Measurements from ENCODE around the gene PARP8.

Gene PARP8

DNA sequence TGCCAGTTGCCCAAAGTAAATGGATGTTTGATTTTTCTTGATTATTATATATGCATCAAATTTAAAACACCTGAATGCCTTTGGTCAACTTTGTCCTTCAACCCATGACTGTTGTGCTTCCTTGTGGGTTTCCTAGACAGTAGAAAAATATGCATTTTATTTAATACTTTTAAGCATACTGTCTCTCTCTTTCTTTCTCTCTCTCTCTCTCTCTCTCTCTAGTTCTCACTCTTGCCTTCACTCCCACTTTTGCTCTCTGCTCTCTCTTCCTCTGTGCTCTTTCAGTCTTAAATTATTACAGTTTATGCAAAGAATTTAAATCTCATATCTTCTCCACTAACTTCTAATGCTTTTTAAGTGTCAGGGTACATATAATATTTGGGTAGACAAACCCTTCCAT, 173.0 kb downstream of the PARP8 start:
- Histone ChIP-seq H2AFZ (ENCODE audit: low read depth, low read length) (no peak overlapping the region), H3K79me2 (ENCODE audit: insufficient read depth, low read length) (no peaks in the 10 kb centered on the region), H3K27ac (ENCODE audit: low read length) (no peak overlapping the region), H3K9me3 (ENCODE audit: insufficient read depth, low read length, severe bottlenecking) (no peaks in the 10 kb centered on the region), H3K9ac (ENCODE audit: low read depth, low read length) (no peak overlapping the region), H3K36me3 (ENCODE audit: insufficient read depth, low read length) (peaks cover 66% of the 10 kb centered on the region), H4K20me1 (ENCODE audit: insufficient read depth, low read length) (no peaks in the 10 kb centered on the region), H3K4me2 (ENCODE audit: insufficient read depth, low read length) (no peak overlapping the region), H3K4me3 (ENCODE audit: low read depth in 1 of 2, low read length in 2 of 2) (no peak overlapping the region), H3K4me1 (ENCODE audit: insufficient read depth, low read length) (no peaks in the 10 kb centered on the region), H3K27me3 (ENCODE audit: insufficient read depth, low read length, poor library complexity) (no peaks in the 10 kb centered on the region)
- no peak for DNase-seq
- ATAC-seq (ENCODE audit: insufficient read depth, low read depth), result no peak
- TF ChIP-seq CTCF (IDR thresholded peaks at IDR 0.05; ENCODE audit: borderline replicate concordance, extremely low read depth, low read length, poor library complexity, severe bottlenecking) (no peak), EZH2 (IDR thresholded peaks at IDR 0.05; ENCODE audit: borderline replicate concordance, low read depth, low read length, severe bottlenecking) (no peak)

GRCh38 chr5:50843091-50843490, 176.7 kb downstream of the PARP8 start:
- no peaks in the 10 kb centered on the region for H3K79me2 ChIP-seq (ENCODE audit: insufficient read depth, low read length)
- DNase-seq, result no peak

GRCh38 chr5:50846261-50846660, 179.8 kb downstream of the PARP8 start:
- Histone ChIP-seq H2AFZ (ENCODE audit: low read depth, low read length) (no peak overlapping the region), H3K27me3 (ENCODE audit: insufficient read depth, low read length, poor library complexity) (no peaks in the 10 kb centered on the region), H4K20me1 (ENCODE audit: insufficient read depth, low read length) (no peaks in the 10 kb centered on the region), H3K4me3 (ENCODE audit: low read depth in 1 of 2, low read length in 2 of 2) (no peak overlapping the region), H3K27ac (ENCODE audit: low read length) (no peak overlapping the region), H3K79me2 (ENCODE audit: insufficient read depth, low read length) (no peaks in the 10 kb centered on the region), H3K9me3 (ENCODE audit: insufficient read depth, low read length, severe bottlenecking) (no peaks in the 10 kb centered on the region), H3K36me3 (ENCODE audit: insufficient read depth, low read length) (peaks cover 19% of the 10 kb centered on the region; the same call in 1 of the 2 replicates), H3K4me1 (ENCODE audit: insufficient read depth, low read length) (no peaks in the 10 kb centered on the region), H3K4me2 (ENCODE audit: insufficient read depth, low read length) (no peak overlapping the region), H3K9ac (ENCODE audit: low read depth, low read length) (no peak overlapping the region)
- ATAC-seq (ENCODE audit: insufficient read depth, low read depth), result no peak
- DNase-seq, result no peak
- no peak for TF ChIP-seq EZH2 (IDR thresholded peaks at IDR 0.05; ENCODE audit: borderline replicate concordance, low read depth, low read length, severe bottlenecking)
- no peak for TF ChIP-seq CTCF (IDR thresholded peaks at IDR 0.05; ENCODE audit: borderline replicate concordance, extremely low read depth, low read length, poor library complexity, severe bottlenecking)

More at GRCh38 chr5:50843091-50843490, 176.7 kb downstream of the PARP8 start:
- no peaks in the 10 kb centered on the region for H3K27me3 ChIP-seq (ENCODE audit: insufficient read depth, low read length, poor library complexity)
- no peaks in the 10 kb centered on the region for H3K9me3 ChIP-seq (ENCODE audit: insufficient read depth, low read length, severe bottlenecking)
- TF ChIP-seq CTCF (IDR thresholded peaks at IDR 0.05; ENCODE audit: borderline replicate concordance, extremely low read depth, low read length, poor library complexity, severe bottlenecking) (no peak), EZH2 (IDR thresholded peaks at IDR 0.05; ENCODE audit: borderline replicate concordance, low read depth, low read length, severe bottlenecking) (no peak)
- no peak overlapping the region for H3K9ac ChIP-seq (ENCODE audit: low read depth, low read length)
- H2AFZ ChIP-seq (ENCODE audit: low read depth, low read length), result no peak overlapping the region
- no peaks in the 10 kb centered on the region for H3K4me1 ChIP-seq (ENCODE audit: insufficient read depth, low read length)
- no peak for ATAC-seq (ENCODE audit: insufficient read depth, low read depth)
- no peaks in the 10 kb centered on the region for H4K20me1 ChIP-seq (ENCODE audit: insufficient read depth, low read length)
- H3K4me3 ChIP-seq (ENCODE audit: low read depth in 1 of 2, low read length in 2 of 2), result no peak overlapping the region
- H3K27ac ChIP-seq (ENCODE audit: low read length), result no peak overlapping the region
- peaks cover 37% of the 10 kb centered on the region for H3K36me3 ChIP-seq (ENCODE audit: insufficient read depth, low read length)
- no peak overlapping the region for H3K4me2 ChIP-seq (ENCODE audit: insufficient read depth, low read length)

GRCh38 chr5:50849554-50849953, 183.1 kb downstream of the PARP8 start:
- H3K4me3 ChIP-seq (ENCODE audit: low read depth in 1 of 2, low read length in 2 of 2), result no peak overlapping the region
- H3K9ac ChIP-seq (ENCODE audit: low read depth, low read length), result no peak overlapping the region
- no peak overlapping the region for H3K4me2 ChIP-seq (ENCODE audit: insufficient read depth, low read length)
- no peaks in the 10 kb centered on the region for H4K20me1 ChIP-seq (ENCODE audit: insufficient read depth, low read length)
- no peaks in the 10 kb centered on the region; the same call in 1 of the 2 replicates for H3K36me3 ChIP-seq (ENCODE audit: insufficient read depth, low read length)
- TF ChIP-seq CTCF (IDR thresholded peaks at IDR 0.05; ENCODE audit: borderline replicate concordance, extremely low read depth, low read length, poor library complexity, severe bottlenecking) (no peak), EZH2 (IDR thresholded peaks at IDR 0.05; ENCODE audit: borderline replicate concordance, low read depth, low read length, severe bottlenecking) (no peak)
- no peaks in the 10 kb centered on the region for H3K9me3 ChIP-seq (ENCODE audit: insufficient read depth, low read length, severe bottlenecking)
- no peak for ATAC-seq (ENCODE audit: insufficient read depth, low read depth)
- H3K27me3 ChIP-seq (ENCODE audit: insufficient read depth, low read length, poor library complexity), result no peaks in the 10 kb centered on the region
- no peak overlapping the region for H3K27ac ChIP-seq (ENCODE audit: low read length)
- no peaks in the 10 kb centered on the region for H3K79me2 ChIP-seq (ENCODE audit: insufficient read depth, low read length)
- no peak overlapping the region for H2AFZ ChIP-seq (ENCODE audit: low read depth, low read length)
- H3K4me1 ChIP-seq (ENCODE audit: insufficient read depth, low read length), result 0 out of 2 replicates have a peak, but pooled peaks cover 3% of the 10 kb centered on the region
- no peak for DNase-seq

All from DND-41 (cell line).